ENCODE results near the gene ASRGL1.

GRCh38 chr11:62295504-62295903 is 41.7 kb upstream of the ASRGL1 start:
- TF ChIP-seq CTCF (IDR thresholded peaks at IDR 0.05; ENCODE audit: low read length) (no peak), EZH2 (optimal IDR thresholded peaks at IDR 0.05; ENCODE audit: low read depth, low read length) (no peak)

Measured in MM.1S (cell line).